Measurements from ENCODE around the gene GPRIN1.

- TF ChIP-seq, protein P1, sequence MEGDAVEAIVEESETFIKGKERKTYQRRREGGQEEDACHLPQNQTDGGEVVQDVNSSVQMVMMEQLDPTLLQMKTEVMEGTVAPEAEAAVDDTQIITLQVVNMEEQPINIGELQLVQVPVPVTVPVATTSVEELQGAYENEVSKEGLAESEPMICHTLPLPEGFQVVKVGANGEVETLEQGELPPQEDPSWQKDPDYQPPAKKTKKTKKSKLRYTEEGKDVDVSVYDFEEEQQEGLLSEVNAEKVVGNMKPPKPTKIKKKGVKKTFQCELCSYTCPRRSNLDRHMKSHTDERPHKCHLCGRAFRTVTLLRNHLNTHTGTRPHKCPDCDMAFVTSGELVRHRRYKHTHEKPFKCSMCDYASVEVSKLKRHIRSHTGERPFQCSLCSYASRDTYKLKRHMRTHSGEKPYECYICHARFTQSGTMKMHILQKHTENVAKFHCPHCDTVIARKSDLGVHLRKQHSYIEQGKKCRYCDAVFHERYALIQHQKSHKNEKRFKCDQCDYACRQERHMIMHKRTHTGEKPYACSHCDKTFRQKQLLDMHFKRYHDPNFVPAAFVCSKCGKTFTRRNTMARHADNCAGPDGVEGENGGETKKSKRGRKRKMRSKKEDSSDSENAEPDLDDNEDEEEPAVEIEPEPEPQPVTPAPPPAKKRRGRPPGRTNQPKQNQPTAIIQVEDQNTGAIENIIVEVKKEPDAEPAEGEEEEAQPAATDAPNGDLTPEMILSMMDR (IDR thresholded peaks at IDR 0.05), result no peak
- TF ChIP-seq POLR2AphosphoS5 (IDR thresholded peaks at IDR 0.05), result no peak
- no peak for TF ChIP-seq POLR2A (IDR thresholded peaks at IDR 0.05)
These were observed 6.6 kb upstream of the GPRIN1 start for GRCh38 chr5:176616511-176616910.
